Gastroesophageal sphincter (tissue), 4 donors: Measurements from ENCODE around the gene GUCA1A. TPM values are rescaled to one million over a fixed set of nuclear protein-coding genes. Genes with fewer than 3 reads are reported as not detected.
"Not testable (repeated sequence)": the region's sequence is repeated elsewhere in the genome, so short reads cannot be mapped to it uniquely, and the experiment has no call there.

Source experiments
- ATAC-seq: fragments of 150-250 bp; one replicate; pipeline ENCODE4 v1.9.1; 2016; ENCODE audit warnings: mild to moderate bottlenecking, moderate library complexity
- H3K27ac ChIP-seq, 4 donors: fragments of 200-600 bp; sonication (generic) in 3 of 4; 1 replicate in 3 of 4; 2 replicates in 1 of 4; pipeline ENCODE4 v1.5.1; 2016 to 2019
- H3K27me3 ChIP-seq: fragments of 200-600 bp; sonication (generic); one replicate; pipeline ENCODE4 v1.5.1; 2019
- H3K36me3 ChIP-seq, 2 donors: fragments of 200-600 bp; sonication (generic); one replicate each; pipeline ENCODE4 v1.5.1; 2019; ENCODE audit warnings: control low read depth in 1 of 2
- H3K4me1 ChIP-seq, 3 donors: fragments of 200-600 bp; sonication (generic); 1 replicate in 2 of 3; 2 replicates in 1 of 3; pipeline ENCODE4 v1.5.1; 2016 to 2019; ENCODE audit warnings: control low read depth in 2 of 3
- H3K4me3 ChIP-seq, 2 donors: fragments of 200-600 bp; sonication (generic); one replicate each; pipeline ENCODE4 v1.5.1; 2019; ENCODE audit warnings: mild to moderate bottlenecking in 1 of 2, moderate library complexity in 1 of 2
- H3K9me3 ChIP-seq, 3 donors: fragments of 200-600 bp; sonication (generic); one replicate each; pipeline ENCODE4 v1.5.1; 2017 to 2019; ENCODE audit warnings: control low read depth in 2 of 3
- EP300 ChIP-seq: sonication (generic); formaldehyde crosslinking; IDR thresholded peaks from one replicate; pipeline ENCODE4 v1.6.1; 2017; ENCODE audit warnings: antibody characterized with exemption, mild to moderate bottlenecking
- POLR2A ChIP-seq, 2 donors: fragments of 450-650 bp; IDR thresholded peaks; one replicate each; pipeline ENCODE4 v1.6.1; 2017; ENCODE audit warnings: antibody characterized with exemption in 2 of 2, mild to moderate bottlenecking in 2 of 2, moderate library complexity in 1 of 2
- POLR2AphosphoS5 ChIP-seq: sonication (generic); formaldehyde crosslinking; IDR thresholded peaks from one replicate; pipeline ENCODE4 v1.6.1; 2017; ENCODE audit warnings: antibody characterized with exemption
- WGBS, 2 donors: methylation state at CpG; one replicate each; pipeline ENCODE4 v1.1.5; 2018; ENCODE audit warnings: low coverage in 1 of 2; 5-methylcytosine and 5-hydroxymethylcytosine counted together
- total RNA-seq, 4 donors: library from RNA; depleted of rRNA; stranded (reverse); fragments of >200 nt; gene quantifications; one replicate each; pipeline ENCODE4 v1.1.0, GENCODE V29; 2016
- TF ChIP-seq, protein P1 (sequence below), 4 experiments: fragments of 200-600 bp in 2 of 4; fragments of 450-650 bp in 2 of 4; sonication (generic) in 1 of 4; IDR thresholded peaks; one replicate each; pipeline ENCODE4 v1.5.1; 2017 to 2019; ENCODE audit warnings: antibody characterized with exemption in 4 of 4, mild to moderate bottlenecking in 2 of 4, moderate library complexity in 2 of 4

GUCA1A gene
- total RNA-seq, 4 donors from 2014 or later: 0.46 TPM; not detected in 3

DNA sequence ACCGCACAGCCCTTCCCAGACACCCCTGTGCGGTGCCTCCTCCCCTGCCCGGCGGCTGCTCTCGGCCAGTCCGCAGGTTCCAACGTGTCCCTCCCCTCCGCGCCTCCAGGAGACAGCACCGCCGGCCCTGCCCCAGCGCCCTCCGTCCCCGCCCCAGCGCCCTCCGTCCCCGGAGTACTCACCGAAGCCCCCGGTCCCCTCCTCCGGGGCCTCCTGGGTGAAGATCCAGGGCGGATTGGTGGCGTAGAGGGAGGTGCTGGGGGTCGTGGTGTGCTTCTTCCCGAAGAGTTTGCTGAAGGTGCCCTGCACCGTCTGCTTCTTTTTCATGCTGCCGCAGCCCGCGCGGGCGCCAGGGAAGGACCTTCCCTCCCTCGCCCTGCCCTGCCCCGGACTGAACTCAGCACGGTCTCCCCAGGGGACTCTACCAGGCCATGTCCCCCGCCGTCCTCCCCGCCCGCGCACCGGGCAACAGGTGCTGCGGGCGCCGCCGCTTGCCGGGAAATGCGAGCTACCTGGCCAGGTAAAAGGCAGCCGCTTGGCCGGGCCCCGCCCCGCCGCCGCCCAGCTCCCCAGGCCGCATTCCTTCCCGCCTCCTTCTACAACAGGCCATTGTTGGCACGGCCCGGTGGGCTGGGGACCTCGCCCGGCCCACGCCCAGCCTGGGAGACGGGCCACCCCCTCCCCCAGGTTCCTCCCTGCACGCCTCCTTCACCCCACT lies 30.9 kb upstream of the GUCA1A start, which contains the start of gene C6orf132:
Gene C6orf132 (minus strand): TSS at position 503 of the 718 bp plus-strand sequence. CDS start 176 bp downstream, at position 327.
- TF ChIP-seq EP300: no peak
- TF ChIP-seq POLR2AphosphoS5: no peak
- TF ChIP-seq POLR2A (IDR thresholded peaks at IDR 0.05): no peak
- TF ChIP-seq, protein P1, sequence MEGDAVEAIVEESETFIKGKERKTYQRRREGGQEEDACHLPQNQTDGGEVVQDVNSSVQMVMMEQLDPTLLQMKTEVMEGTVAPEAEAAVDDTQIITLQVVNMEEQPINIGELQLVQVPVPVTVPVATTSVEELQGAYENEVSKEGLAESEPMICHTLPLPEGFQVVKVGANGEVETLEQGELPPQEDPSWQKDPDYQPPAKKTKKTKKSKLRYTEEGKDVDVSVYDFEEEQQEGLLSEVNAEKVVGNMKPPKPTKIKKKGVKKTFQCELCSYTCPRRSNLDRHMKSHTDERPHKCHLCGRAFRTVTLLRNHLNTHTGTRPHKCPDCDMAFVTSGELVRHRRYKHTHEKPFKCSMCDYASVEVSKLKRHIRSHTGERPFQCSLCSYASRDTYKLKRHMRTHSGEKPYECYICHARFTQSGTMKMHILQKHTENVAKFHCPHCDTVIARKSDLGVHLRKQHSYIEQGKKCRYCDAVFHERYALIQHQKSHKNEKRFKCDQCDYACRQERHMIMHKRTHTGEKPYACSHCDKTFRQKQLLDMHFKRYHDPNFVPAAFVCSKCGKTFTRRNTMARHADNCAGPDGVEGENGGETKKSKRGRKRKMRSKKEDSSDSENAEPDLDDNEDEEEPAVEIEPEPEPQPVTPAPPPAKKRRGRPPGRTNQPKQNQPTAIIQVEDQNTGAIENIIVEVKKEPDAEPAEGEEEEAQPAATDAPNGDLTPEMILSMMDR (IDR thresholded peaks at IDR 0.05): no peak
- Histone ChIP-seq H3K36me3 (no peaks in the 10 kb centered on the region), H3K27me3 (peaks cover 52% of the 10 kb centered on the region), H3K4me1 (peaks cover 0 to 14% (median 8%) of the 10 kb centered on the region in 3 donors), H3K9me3 (no peaks in the 10 kb centered on the region), H3K27ac (peak within 1 kb of the TSS in 3 of 4 donors; percentile 53 to 70 (median 67)), H3K4me3 (peak within 1 kb of the TSS; percentile 6 to 53)
- 6% methylated on average over 6 of the region's 60 CpGs; no CpG with 5 or more reads in 1 of the 2 donors for WGBS, 2 donors
- ATAC-seq: peak; percentile 61

DNA sequence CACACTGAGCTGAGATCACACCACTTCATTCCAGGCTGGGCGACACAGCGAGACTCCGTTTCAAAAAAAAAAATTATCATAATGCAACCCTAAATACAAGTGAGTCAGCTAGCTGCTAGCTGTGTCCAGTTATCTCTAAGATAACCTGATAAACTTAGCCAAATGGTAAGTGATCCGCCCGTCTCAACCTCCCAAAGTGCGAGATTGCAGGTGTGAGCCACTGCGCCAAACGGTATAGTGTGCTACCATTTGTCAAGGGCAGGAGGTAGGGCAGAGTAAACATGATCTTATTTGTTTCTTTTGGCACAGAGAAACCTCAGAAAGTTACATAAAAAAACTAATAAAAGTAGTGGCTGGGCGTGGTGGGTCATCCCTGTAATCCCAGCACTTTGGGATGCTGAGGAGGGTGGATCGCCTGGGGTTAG lies 26.0 kb upstream of the GUCA1A start:
- H3K27me3 ChIP-seq: peaks cover 37% of the 10 kb centered on the region
- H3K27ac ChIP-seq: no peak overlapping the region
- ATAC-seq: no peak
- H3K4me3 ChIP-seq: no peak overlapping the region
- H3K4me1 ChIP-seq: peaks cover 0 to 8% (median 6%) of the 10 kb centered on the region in 3 donors
- 86 to 89% methylated on average over 5 to 8 of the region's 10 CpGs for WGBS, 2 donors
- TF ChIP-seq, protein P1 (IDR thresholded peaks at IDR 0.05): no peak
- TF ChIP-seq POLR2A (IDR thresholded peaks at IDR 0.05) (no peak), POLR2AphosphoS5 (no peak), EP300 (no peak)
- H3K9me3 ChIP-seq: no peaks in the 10 kb centered on the region
- no peaks in the 10 kb centered on the region for H3K36me3 ChIP-seq

DNA sequence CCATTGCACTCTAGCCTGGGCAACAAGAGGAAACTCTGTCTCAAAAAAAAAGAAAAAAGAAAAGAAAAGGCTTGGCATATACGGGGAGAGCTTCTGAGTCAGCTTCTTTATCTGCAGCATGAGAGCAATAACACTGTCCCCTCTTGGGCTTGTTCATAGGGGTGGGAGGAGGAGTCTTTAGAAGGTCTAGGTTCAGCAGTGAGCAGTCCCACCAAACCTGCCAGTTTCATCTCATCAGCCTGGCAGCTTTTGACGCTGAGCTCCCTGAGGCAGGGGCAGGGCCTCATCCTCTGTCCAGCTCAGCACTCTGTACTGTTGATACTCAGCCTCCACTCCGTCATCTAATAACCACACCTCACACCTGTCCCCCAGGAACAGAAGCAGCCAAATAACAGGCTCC lies 25.1 kb upstream of the GUCA1A start:
- no peak overlapping the region for H3K4me3 ChIP-seq
- ATAC-seq: no peak
- no peak for TF ChIP-seq POLR2AphosphoS5
- H3K36me3 ChIP-seq: no peaks in the 10 kb centered on the region
- H3K27ac ChIP-seq: no peak overlapping the region
- H3K27me3 ChIP-seq: peaks cover 28% of the 10 kb centered on the region
- WGBS, 2 donors: 47% methylated on average over 3 of the region's 3 CpGs; no CpG with 5 or more reads in 1 of the 2 donors
- H3K4me1 ChIP-seq: no peaks in the 10 kb centered on the region
- no peaks in the 10 kb centered on the region for H3K9me3 ChIP-seq

DNA sequence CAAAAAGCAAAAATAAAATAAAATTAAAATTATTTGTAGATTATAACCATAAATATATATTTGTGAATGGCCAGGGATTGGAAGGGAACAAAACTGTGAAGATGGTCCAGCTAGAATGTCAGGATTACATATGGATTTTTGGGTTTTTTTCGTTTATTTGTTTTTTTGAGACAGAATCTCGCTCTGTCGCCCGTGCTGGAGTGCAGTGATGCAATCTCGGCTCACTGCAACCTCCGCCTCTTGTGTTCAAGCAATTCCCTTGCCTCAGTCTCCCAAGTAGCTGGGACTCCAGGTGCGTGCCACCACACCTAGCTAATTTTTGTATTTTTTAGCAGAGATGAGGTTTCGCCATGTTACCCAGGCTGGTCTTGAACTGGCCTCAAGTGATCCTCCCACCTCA lies 22.9 kb upstream of the GUCA1A start:
- TF ChIP-seq EP300 (no peak), POLR2A (IDR thresholded peaks at IDR 0.05) (no peak), POLR2AphosphoS5 (no peak)
- TF ChIP-seq, protein P1 (IDR thresholded peaks at IDR 0.05): no peak
- WGBS, 2 donors: 81% methylated on average over 6 to 8 of the region's 8 CpGs
- no peak for ATAC-seq

DNA sequence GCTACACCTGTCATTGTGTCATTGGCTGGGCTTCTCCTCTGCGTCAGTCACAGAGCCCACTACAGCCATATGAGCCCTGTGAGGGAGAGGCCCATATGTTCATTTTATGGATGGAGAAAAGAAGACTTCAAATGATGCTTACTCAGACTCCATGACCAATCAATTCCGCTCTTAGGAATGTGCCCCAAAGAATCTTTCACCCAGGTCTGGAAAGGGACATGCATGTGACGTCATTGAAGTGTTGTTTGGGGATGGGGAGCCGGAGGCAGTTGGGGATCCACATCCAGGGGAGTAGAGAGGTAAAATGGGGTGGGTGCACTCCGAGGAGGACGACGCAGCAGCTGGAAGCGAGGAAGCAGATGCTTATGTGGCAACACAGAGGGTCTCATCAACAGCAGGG lies 21.1 kb upstream of the GUCA1A start:
- TF ChIP-seq, protein P1 (IDR thresholded peaks at IDR 0.05): no peak
- TF ChIP-seq EP300 (no peak), POLR2A (IDR thresholded peaks at IDR 0.05) (no peak)

More for the DNA sequence above, 22.9 kb upstream of the GUCA1A start:
- Histone ChIP-seq H3K36me3 (no peaks in the 10 kb centered on the region), H3K4me1 (no peaks in the 10 kb centered on the region), H3K4me3 (no peak overlapping the region), H3K9me3 (no peaks in the 10 kb centered on the region), H3K27ac (no peak overlapping the region), H3K27me3 (peaks cover 7% of the 10 kb centered on the region)

DNA sequence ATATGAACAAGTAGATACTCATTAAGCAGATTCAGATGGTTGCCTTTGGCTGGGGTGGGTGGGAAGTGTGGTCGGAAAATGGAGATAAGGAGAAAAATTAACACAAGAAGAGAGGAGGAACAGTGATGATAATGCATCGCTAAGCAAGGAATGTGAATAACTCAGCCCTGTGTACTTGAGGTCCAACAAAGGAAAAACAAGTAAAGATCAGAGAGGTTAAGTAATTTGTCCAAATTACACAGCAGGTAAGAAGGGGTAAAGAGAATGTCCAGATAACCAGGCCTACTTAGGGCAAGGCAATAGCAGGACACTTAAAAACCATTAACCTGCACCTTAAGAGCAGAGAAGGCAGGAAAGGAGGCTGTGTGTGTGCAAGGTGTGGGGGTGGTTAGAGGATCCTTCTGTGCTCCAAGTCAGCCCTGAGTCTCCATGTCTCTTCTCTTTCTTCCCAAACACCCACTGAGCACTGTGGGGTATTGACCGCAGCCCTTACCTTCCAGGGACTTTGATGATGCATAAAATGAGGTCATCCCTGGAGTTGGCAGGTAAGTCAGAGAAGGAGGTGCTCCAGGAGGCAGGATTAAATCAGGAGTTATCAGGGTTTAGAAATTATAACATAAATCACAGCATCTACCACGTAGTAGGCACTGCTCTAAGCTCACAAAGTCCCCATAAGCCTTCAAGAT lies 20.5 kb upstream of the GUCA1A start:
- H3K27ac ChIP-seq, H3K4me1 ChIP-seq, H3K27me3 ChIP-seq, ATAC-seq, H3K9me3 ChIP-seq, H3K4me3 ChIP-seq, H3K36me3 ChIP-seq: not testable (repeated sequence)
- 78 to 86% methylated on average over 2 to 3 of the region's 4 CpGs for WGBS, 2 donors

More for the DNA sequence above, 21.1 kb upstream of the GUCA1A start:
- WGBS, 2 donors: 63 to 78% methylated on average over 3 to 4 of the region's 8 CpGs
- ATAC-seq: no peak
- no peaks in the 10 kb centered on the region for H3K27me3 ChIP-seq
- H3K4me3 ChIP-seq: no peak overlapping the region
- no peaks in the 10 kb centered on the region for H3K36me3 ChIP-seq
- no peaks in the 10 kb centered on the region for H3K9me3 ChIP-seq
- no peak overlapping the region for H3K27ac ChIP-seq
- no peaks in the 10 kb centered on the region for H3K4me1 ChIP-seq
